ENCODE measurements around the gene TSC22D4.

Gene TSC22D4

GRCh38 chr7:100438172-100438571 is 40.8 kb downstream of the TSC22D4 start:
- Histone ChIP-seq H3K4me1 (ENCODE audit: control insufficient read depth, insufficient read depth, low read length) (no peaks in the 10 kb centered on the region; the same call in 1 of the 2 replicates), H3K4me3 (ENCODE audit: low read depth, low read length) (no peak overlapping the region), H3K36me3 (ENCODE audit: control insufficient read depth in 2 of 2, insufficient read depth in 1 of 2, low read length in 2 of 2) (peaks cover 4 to 20% of the 10 kb centered on the region in 2 experiments; a peak in 2 of 3 replicates), H3K9me3 (ENCODE audit: control insufficient read depth, insufficient read depth, low read depth, low read length) (no peaks in the 10 kb centered on the region), H3K27ac (ENCODE audit: extremely low read depth, low read depth, low read length) (no peak overlapping the region)
- no peak for TF ChIP-seq ZNF292 (tag by site-specific recombination; IDR thresholded peaks at IDR 0.05; ENCODE audit: borderline replicate concordance, low read depth)
- no peak for TF ChIP-seq ZNF23 (tag by site-specific recombination; IDR thresholded peaks at IDR 0.05; ENCODE audit: borderline replicate concordance)
- no peak for TF ChIP-seq ZNF654 (tag by site-specific recombination; IDR thresholded peaks at IDR 0.05; ENCODE audit: low read depth)
- no peak for TF ChIP-seq ZNF16 (tag by site-specific recombination; IDR thresholded peaks at IDR 0.05; ENCODE audit: low read depth)
- TF ChIP-seq ZSCAN18 (tag by site-specific recombination; IDR thresholded peaks at IDR 0.05), result no peak
- no peak for TF ChIP-seq HIC1 (tag by site-specific recombination; IDR thresholded peaks at IDR 0.05)
- no peak for TF ChIP-seq ZNF398 (tag by site-specific recombination; IDR thresholded peaks at IDR 0.05)
- TF ChIP-seq FEZF1 (tag by site-specific recombination; IDR thresholded peaks at IDR 0.05), result no peak
- no peak for TF ChIP-seq ZNF335 (tag by site-specific recombination; conservative IDR thresholded peaks at IDR 0.05)
- no peak for TF ChIP-seq ZSCAN30 (tag by site-specific recombination; IDR thresholded peaks at IDR 0.05)
- no peak for TF ChIP-seq SCRT1 (tag by site-specific recombination; IDR thresholded peaks at IDR 0.05; ENCODE audit: borderline replicate concordance)
- no peak for TF ChIP-seq ZNF658 (tag by site-specific recombination; IDR thresholded peaks at IDR 0.05)
- TF ChIP-seq ZNF785 (tag by site-specific recombination; IDR thresholded peaks at IDR 0.05), result no peak
- TF ChIP-seq ZNF747 (tag by site-specific recombination; IDR thresholded peaks at IDR 0.05), result no peak
- TF ChIP-seq ZNF670 (tag by site-specific recombination; IDR thresholded peaks at IDR 0.05; ENCODE audit: low read depth), result no peak
- TF ChIP-seq KLF16 (tag by site-specific recombination; IDR thresholded peaks at IDR 0.05), result no peak
- no peak for TF ChIP-seq SALL2 (tag by site-specific recombination; IDR thresholded peaks at IDR 0.05; ENCODE audit: borderline replicate concordance)
- ChIA-PET CTCF (interaction anchor here (0.6 to 2.0 kb wide), 3 partner anchors 12 to 44 kb away, joined by 3 to 10 read pairs (median 3); no protein-coding TSS in a partner anchor), POLR2A (interaction anchor here (0.6 to 2.5 kb wide), 3 partner anchors 9 to 148 kb away, joined by 3 to 36 read pairs (median 4); partner anchors contain the start of genes FBXO24, LRCH4, MEPCE and ZCWPW1)

- H3K4me1 ChIP-seq (ENCODE audit: control insufficient read depth, insufficient read depth, low read length), result no peaks in the 10 kb centered on the region; the same call in 1 of the 2 replicates
- no peak overlapping the region for H3K4me3 ChIP-seq (ENCODE audit: low read depth, low read length)
- CTCF ChIA-PET, result interaction anchor here (0.6 to 2.0 kb wide), 3 partner anchors 13 to 443 kb away, joined by 3 to 10 read pairs (median 4); no protein-coding TSS in a partner anchor
- no peaks in the 10 kb centered on the region for H3K9me3 ChIP-seq (ENCODE audit: control insufficient read depth, insufficient read depth, low read depth, low read length)
- POLR2A ChIA-PET, result interaction anchor here (0.5 to 2.5 kb wide), 19 partner anchors 8 to 452 kb away, joined by 3 to 36 read pairs (median 4); partner anchors contain the start of genes AGFG2, FBXO24, LRCH4 and MEPCE
- no peak overlapping the region for H3K27ac ChIP-seq (ENCODE audit: extremely low read depth, low read depth, low read length)
- H3K36me3 ChIP-seq (ENCODE audit: control insufficient read depth in 2 of 2, insufficient read depth in 1 of 2, low read length in 2 of 2), result peaks cover 4 to 28% of the 10 kb centered on the region in 2 experiments; a peak in 2 of 3 replicates
- no peak for TF ChIP-seq ZNF112 (tag by site-specific recombination; IDR thresholded peaks at IDR 0.05)
- TF ChIP-seq ZNF558 (tag by site-specific recombination; IDR thresholded peaks at IDR 0.05), result no peak
- TF ChIP-seq ZNF707 (tag by site-specific recombination; IDR thresholded peaks at IDR 0.05), result no peak
- no peak for TF ChIP-seq ZNF157 (tag by site-specific recombination; IDR thresholded peaks at IDR 0.05)
- TF ChIP-seq, protein P1, sequence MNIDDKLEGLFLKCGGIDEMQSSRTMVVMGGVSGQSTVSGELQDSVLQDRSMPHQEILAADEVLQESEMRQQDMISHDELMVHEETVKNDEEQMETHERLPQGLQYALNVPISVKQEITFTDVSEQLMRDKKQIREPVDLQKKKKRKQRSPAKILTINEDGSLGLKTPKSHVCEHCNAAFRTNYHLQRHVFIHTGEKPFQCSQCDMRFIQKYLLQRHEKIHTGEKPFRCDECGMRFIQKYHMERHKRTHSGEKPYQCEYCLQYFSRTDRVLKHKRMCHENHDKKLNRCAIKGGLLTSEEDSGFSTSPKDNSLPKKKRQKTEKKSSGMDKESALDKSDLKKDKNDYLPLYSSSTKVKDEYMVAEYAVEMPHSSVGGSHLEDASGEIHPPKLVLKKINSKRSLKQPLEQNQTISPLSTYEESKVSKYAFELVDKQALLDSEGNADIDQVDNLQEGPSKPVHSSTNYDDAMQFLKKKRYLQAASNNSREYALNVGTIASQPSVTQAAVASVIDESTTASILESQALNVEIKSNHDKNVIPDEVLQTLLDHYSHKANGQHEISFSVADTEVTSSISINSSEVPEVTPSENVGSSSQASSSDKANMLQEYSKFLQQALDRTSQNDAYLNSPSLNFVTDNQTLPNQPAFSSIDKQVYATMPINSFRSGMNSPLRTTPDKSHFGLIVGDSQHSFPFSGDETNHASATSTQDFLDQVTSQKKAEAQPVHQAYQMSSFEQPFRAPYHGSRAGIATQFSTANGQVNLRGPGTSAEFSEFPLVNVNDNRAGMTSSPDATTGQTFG (tag by site-specific recombination; IDR thresholded peaks at IDR 0.05; ENCODE audit: borderline replicate concordance), result no peak
- TF ChIP-seq ZNF664 (tag by site-specific recombination; IDR thresholded peaks at IDR 0.05), result no peak
- TF ChIP-seq SCRT1 (tag by site-specific recombination; IDR thresholded peaks at IDR 0.05; ENCODE audit: borderline replicate concordance), result no peak
- no peak for TF ChIP-seq IKZF3 (tag by site-specific recombination; IDR thresholded peaks at IDR 0.05)
- TF ChIP-seq ZNF843 (tag by site-specific recombination; IDR thresholded peaks at IDR 0.05), result no peak
These were observed 41.6 kb downstream of the TSC22D4 start for GRCh38 chr7:100437150-100438100.
